ENCODE data around the gene IFNAR2.

- TF ChIP-seq, protein P1, sequence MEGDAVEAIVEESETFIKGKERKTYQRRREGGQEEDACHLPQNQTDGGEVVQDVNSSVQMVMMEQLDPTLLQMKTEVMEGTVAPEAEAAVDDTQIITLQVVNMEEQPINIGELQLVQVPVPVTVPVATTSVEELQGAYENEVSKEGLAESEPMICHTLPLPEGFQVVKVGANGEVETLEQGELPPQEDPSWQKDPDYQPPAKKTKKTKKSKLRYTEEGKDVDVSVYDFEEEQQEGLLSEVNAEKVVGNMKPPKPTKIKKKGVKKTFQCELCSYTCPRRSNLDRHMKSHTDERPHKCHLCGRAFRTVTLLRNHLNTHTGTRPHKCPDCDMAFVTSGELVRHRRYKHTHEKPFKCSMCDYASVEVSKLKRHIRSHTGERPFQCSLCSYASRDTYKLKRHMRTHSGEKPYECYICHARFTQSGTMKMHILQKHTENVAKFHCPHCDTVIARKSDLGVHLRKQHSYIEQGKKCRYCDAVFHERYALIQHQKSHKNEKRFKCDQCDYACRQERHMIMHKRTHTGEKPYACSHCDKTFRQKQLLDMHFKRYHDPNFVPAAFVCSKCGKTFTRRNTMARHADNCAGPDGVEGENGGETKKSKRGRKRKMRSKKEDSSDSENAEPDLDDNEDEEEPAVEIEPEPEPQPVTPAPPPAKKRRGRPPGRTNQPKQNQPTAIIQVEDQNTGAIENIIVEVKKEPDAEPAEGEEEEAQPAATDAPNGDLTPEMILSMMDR (IDR thresholded peaks at IDR 0.05 in 8 of 11, conservative IDR thresholded peaks at IDR 0.05 in 3 of 11): no peak
- no peak for TF ChIP-seq POLR2A (IDR thresholded peaks at IDR 0.05)
These were observed 30.7 kb upstream of the IFNAR2 start for GRCh38 chr21:33199100-33199464.

Data from spleen (tissue), 7 donors.